SHP77 treated with DMSO at 0.1 percent for 48 hours (cell line): ENCODE measurements around the gene BICRAL.
"Not testable (repeated sequence)": the region's sequence is repeated elsewhere in the genome, so short reads cannot be mapped to it uniquely, and the experiment has no call there.

Experiments
- DNase-seq: peaks from one replicate; lab custom pipeline; 2025; lab: John Stamatoyannopoulos, UW

Gene BICRAL

DNA sequence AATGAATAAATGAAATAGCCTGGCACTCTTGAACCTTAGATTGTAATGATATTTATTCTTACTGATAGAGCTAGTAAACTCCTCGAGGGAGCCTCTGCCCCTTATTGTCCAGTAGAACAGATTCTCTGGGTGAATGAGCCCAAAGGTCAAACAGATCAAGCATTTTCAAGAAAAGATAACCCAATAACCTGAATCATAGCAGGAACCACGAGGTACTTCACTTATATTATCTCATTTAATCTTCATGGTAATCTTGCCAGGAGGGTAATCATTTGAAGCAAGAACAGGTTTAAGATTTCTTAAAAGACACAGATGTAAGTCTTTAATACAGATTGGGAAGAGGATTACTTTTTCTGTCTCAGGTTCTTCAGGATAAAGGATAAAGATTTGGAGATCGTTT lies 18.9 kb upstream of the BICRAL start:
- DNase-seq: no peak

GRCh38 chr6:42764911-42765648 lies 16.8 kb upstream of the BICRAL start:
- no peak for DNase-seq

GRCh38 chr6:42766163-42766670 lies 15.6 kb upstream of the BICRAL start:
- no peak for DNase-seq

DNA sequence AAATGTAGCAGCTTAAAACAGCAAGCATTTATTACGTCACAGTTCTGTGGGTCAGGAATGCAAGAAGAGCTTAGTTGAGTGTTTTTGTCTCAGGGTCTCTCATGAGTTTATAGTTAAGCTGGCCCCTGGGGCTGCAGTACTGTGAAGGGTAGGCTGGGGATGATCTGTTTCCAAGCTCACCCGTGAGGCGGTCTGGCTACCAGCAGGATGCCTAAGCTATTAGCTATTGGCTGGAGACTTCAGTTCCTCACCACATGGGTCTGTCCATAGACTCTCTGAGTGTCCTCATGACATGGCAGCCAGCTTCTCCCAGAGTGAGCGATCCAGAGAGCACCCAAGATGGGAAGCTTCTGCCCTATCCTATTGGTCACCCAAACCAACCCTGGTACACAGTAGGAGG lies 12.8 kb upstream of the BICRAL start:
- DNase-seq: no peak

GRCh38 chr6:42769836-42770235 lies 12.0 kb upstream of the BICRAL start:
- DNase-seq: no peak

- DNase-seq: no peak
Measured at GRCh38 chr6:42771741-42772100, 10.1 kb upstream of the BICRAL start.

DNA sequence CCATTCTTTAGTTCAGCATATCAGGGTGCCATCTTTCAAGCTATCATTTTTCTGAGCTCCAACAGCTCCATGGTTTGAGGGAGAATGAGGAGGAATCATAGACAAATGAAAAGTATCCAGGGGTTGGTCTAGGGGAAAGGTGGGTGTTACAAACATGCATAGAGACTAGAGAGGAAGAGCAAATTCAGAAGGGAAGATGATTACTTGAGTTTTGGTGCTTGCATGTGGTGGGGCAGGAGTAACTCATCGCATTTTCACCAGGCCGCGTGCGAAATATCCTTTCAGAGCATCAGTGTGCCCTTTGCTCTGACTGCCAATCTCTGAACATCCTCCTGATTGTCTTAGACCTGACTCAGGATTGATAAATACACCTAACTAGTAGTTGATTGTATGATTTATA lies 7.7 kb upstream of the BICRAL start:
- no peak for DNase-seq

GRCh38 chr6:42774821-42775487 lies 6.9 kb upstream of the BICRAL start:
- DNase-seq: not testable (repeated sequence)

DNA sequence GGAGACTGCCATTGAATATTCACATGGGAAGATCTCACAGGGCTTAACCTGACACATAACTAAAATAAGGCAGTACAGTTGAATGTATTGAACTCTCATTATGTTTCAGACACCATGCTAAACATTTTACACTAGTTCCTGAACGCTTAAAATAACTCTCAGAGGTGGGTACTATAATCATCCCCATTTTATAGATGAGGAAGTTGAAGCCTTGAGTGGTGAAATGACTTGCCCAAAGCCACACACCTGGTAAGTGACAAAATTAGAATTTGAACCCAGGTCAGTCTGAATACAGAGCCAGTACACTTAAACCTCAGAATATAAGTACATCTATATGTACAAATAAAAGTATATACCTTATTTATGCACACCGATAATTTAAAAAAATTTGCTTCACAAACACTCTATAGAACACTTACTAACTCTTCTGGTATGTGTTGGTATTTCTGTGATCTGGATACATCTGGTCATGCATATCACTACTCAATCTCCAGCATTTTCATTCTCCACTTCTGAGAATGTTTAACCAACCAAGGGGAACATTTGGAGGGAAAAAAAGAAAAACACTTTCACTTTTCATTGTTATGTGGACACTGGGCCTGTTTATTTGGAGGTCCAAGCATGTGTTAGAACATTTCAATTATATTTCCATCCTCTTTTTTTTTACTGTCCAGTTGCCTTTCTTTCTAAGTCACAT lies 4.6 kb upstream of the BICRAL start:
- DNase-seq: no peak

GRCh38 chr6:42778122-42778521 lies 3.7 kb upstream of the BICRAL start:
- no peak for DNase-seq

- DNase-seq: no peak
Measured at GRCh38 chr6:42779521-42779920, 2.3 kb upstream of the BICRAL start.

DNA sequence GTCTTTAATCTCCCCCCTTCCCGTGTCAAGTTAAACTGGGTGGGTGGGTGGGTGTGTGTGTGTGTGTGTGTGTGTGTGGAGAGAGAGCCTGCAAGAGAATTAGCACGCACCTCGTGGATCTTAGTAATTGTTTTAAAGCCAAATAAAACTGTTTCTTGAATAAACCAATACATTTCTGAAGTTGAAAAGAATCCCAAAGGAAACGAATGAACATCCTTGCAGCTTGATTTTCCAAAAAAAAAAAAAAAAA lies 381 bp upstream of the BICRAL start:
- DNase-seq: no peak

DNA sequence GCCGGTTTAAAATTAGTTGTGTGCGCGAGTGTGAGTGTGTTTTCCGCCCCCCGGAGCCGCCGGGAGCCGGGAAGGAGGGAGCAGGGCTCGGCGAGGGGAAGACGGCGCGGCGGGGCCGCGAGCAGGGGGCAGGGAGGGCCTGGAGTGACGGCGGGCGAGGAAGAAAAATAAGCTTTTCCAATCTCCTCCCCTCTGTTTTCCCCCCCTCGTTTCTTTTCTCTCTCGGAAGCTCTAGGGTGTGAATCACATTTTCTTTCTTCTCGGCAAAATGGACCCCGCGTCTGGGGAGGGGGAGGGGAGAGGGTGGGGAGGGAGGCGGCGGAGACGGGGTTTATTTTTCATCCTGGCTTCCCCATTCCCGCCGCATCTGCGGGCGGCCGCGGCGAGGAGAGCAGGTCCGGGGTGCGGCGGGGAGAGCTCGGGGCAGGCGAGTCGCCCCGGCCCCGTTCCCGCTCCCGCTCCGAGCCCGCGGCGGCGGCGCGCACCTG lies 881 bp downstream of the BICRAL start:
- DNase-seq: no peak

DNA sequence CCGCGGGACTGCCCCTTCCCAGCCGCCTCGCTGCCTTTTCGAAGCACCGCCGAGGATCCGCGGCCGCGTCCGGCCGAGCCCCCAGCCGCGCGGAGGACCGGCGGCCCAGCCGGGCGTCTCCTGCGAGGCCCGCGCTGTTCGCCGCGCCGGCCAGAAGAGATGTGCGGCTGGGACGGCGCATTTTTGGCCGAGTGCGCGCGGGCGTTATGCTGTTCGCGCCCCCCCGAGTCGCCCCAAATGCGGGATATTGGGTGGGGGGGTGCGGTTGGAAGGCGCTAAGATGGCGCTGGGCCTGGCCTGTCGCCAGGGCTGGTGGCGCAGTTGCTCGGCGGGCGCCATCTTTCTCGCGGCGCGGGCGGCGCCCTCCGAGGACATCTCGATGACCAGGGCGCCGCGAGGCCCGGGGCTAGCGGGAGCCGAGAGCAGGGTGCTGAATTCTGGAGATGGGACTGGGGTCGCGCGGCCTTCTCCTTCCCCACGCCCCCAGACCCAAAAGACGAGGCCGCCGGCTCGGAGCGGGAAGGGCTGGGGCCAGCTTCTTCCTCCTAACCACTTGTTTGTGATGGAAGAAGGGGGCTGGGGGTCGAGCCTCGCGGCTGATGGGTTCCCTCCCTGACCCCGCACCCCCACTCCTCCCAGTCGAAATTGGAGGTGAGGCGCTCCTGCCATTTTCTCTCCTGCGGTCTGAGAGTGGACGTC lies 1.5 kb downstream of the BICRAL start:
- peak; percentile 43 for DNase-seq

GRCh38 chr6:42783876-42784642 lies 2.2 kb downstream of the BICRAL start:
- DNase-seq: no peak

- DNase-seq: no peak
Measured at GRCh38 chr6:42784717-42785498, 3.1 kb downstream of the BICRAL start.

GRCh38 chr6:42786525-42786985 lies 4.7 kb downstream of the BICRAL start:
- DNase-seq: no peak

- DNase-seq: no peak
Measured at GRCh38 chr6:42787063-42787472, 5.2 kb downstream of the BICRAL start.

DNA sequence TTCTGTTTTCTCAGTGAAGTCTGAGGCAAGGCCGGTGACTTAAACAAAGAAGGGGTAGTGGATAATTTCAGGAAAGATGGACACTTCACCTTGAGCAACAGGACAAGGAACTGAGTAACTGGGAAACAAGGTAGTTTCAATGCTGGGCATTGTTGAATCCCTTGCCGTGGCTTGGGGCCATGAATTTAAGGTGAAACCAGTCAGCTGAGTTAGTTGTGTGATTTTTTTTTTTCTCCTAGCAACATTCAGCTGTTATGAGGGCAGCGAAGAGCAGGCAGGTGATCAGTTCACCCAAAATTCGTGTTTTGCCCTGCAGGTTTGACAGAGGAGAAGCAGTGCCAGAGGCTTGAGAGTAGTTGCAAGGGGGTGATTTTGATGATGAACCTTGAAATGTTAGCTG lies 6.8 kb downstream of the BICRAL start:
- no peak for DNase-seq

- DNase-seq: no peak
Measured at GRCh38 chr6:42790549-42791181, 8.8 kb downstream of the BICRAL start.
